Lower leg skin (tissue), 4 donors: ENCODE results near the gene PDE1A. TPM values are rescaled to one million over a fixed set of nuclear protein-coding genes. Genes with fewer than 3 reads are reported as not detected.

Source experiments
- DNase-seq, 2 donors: peaks; one replicate each; pipeline ENCODE4 v3.0.0-alpha.2; 2019; ENCODE audit warnings: low spot score in 2 of 2
- H3K4me3 ChIP-seq: fragments of 200-600 bp; sonication (generic); 2 replicates; pipeline ENCODE4 v1.5.1; 2017; ENCODE audit warnings: mild to moderate bottlenecking, low read depth; ENCODE audit not compliant: poor library complexity, severe bottlenecking
- POLR2A ChIP-seq, 2 donors: fragments of 450-650 bp; IDR thresholded peaks; one replicate each; pipeline ENCODE4 v1.6.1; 2016 to 2017; ENCODE audit warnings: antibody characterized with exemption in 2 of 2, mild to moderate bottlenecking in 1 of 2, moderate library complexity in 1 of 2
- WGBS, 2 donors: methylation state at CpG; one replicate each; pipeline ENCODE4 v1.1.5; 2018; 5-methylcytosine and 5-hydroxymethylcytosine counted together
- intact Hi-C: fragments of 100-400 bp; cut with DNase I; formaldehyde crosslinking; loops from one replicate; pipeline ENCODE4 v1.15.0; 2023; ENCODE audit warnings: low total_unique reads
- total RNA-seq, 4 donors: library from RNA; depleted of rRNA; stranded (reverse); fragments of >200 nt; gene quantifications; one replicate each; pipeline ENCODE4 v1.1.0, GENCODE V29; 2016
- TF ChIP-seq, protein P1 (sequence below), 3 donors: fragments of 450-650 bp; IDR thresholded peaks; one replicate each; pipeline ENCODE4 v1.5.1; 2016; ENCODE audit warnings: antibody characterized with exemption in 3 of 3, mild to moderate bottlenecking in 3 of 3, moderate library complexity in 2 of 3

Gene PDE1A
- total RNA-seq, 4 donors from 2014 or later: 0.11 to 4.3 (median 2.2) TPM

DNA sequence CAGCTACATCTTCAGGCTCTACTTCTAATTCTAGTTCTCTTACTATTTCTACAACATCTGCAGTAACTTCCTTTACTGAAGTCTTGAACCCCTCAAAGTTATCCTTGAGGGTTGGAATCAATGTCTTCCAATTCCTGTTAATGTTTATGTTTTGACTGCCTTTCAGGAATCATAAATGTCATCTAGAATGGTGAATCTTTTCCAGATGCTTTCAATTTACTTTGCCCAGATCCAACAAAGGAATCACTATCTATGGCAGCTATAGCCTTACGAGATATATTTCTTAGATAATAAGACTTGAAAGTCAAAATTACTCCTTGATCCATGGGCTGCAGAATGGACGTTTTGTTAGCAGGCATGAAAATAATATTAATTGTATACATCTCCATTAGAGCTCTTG lies 123.9 kb downstream of the PDE1A start:
- H3K4me3 ChIP-seq: no peak overlapping the region
- DNase-seq: no peak
- no peak for TF ChIP-seq POLR2A (IDR thresholded peaks at IDR 0.05)
- TF ChIP-seq, protein P1, sequence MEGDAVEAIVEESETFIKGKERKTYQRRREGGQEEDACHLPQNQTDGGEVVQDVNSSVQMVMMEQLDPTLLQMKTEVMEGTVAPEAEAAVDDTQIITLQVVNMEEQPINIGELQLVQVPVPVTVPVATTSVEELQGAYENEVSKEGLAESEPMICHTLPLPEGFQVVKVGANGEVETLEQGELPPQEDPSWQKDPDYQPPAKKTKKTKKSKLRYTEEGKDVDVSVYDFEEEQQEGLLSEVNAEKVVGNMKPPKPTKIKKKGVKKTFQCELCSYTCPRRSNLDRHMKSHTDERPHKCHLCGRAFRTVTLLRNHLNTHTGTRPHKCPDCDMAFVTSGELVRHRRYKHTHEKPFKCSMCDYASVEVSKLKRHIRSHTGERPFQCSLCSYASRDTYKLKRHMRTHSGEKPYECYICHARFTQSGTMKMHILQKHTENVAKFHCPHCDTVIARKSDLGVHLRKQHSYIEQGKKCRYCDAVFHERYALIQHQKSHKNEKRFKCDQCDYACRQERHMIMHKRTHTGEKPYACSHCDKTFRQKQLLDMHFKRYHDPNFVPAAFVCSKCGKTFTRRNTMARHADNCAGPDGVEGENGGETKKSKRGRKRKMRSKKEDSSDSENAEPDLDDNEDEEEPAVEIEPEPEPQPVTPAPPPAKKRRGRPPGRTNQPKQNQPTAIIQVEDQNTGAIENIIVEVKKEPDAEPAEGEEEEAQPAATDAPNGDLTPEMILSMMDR (IDR thresholded peaks at IDR 0.05): no peak
- WGBS, 2 donors: 62 to 73% methylated on average over 2 of the region's 2 CpGs
- intact Hi-C loops: no loop called here

DNA sequence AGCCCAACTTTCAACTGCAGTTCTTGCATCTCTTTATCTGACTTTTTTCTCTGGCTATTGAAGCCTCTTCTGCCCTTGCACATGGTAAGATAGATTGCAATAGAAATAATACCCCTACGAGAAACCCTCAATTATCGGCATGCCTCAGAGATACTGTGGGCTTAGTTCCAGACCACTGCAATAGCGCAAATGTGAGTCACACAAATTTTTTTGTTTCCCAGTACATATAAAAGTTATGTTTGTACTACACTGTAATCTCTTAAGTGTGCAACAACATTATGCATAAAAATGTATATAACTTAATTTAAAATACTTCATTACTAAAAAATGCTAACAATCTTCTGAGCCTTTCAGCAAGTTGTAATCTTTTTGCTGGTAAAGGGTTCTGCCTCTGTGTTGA lies 124.7 kb downstream of the PDE1A start:
- TF ChIP-seq, protein P1 (IDR thresholded peaks at IDR 0.05): no peak
- TF ChIP-seq POLR2A (IDR thresholded peaks at IDR 0.05): no peak
- intact Hi-C loops: no loop called here
- no peak for DNase-seq
- 55 to 74% methylated on average over 3 of the region's 3 CpGs for WGBS, 2 donors
- H3K4me3 ChIP-seq: no peak overlapping the region

DNA sequence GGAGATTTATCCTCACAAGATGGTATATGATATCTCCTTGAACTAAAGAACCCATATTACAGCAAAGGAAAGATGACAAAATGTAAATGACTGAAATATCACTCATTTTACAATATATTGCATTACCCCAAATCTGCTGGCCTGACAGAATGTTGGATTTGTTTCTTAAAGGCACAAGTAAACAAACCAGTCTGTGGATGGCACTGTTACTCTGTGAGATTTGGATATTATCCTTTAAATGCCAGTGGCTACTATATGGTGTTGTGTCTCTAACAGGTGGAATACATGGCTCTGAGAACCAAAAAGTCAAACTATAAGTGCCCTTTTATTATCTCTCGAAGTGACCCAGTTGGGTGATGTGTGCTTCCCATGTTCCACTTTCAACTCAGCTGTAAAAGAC lies 125.7 kb downstream of the PDE1A start:
- no peak overlapping the region for H3K4me3 ChIP-seq
- no peak for TF ChIP-seq POLR2A (IDR thresholded peaks at IDR 0.05)
- TF ChIP-seq, protein P1 (IDR thresholded peaks at IDR 0.05): no peak
- WGBS, 2 donors: 96 to 100% methylated on average over 1 of the region's 1 CpG
- intact Hi-C loops: no loop called here
- DNase-seq: no peak

DNA sequence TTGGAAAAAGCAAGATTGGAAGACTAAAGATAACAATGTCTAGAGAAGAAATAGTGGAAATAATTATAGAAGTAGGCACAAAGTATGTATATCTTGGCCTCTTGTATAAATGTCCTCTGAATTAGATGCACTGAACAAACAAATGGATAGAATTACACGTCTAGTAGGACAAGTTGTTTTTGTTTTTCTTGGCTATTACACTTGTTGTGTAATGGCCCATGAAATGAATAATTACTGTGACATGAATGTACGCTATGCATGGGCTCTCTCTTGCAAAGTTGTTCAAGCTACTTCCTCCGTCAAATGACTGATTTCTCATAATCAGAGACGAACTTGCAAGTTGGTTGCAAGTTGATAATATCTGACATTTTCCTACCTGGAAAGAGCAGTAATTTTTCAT lies 126.2 kb downstream of the PDE1A start:
- no peak for TF ChIP-seq POLR2A (IDR thresholded peaks at IDR 0.05)
- TF ChIP-seq, protein P1 (IDR thresholded peaks at IDR 0.05): no peak
- WGBS, 2 donors: 79 to 83% methylated on average over 4 of the region's 4 CpGs
- no peak overlapping the region for H3K4me3 ChIP-seq
- DNase-seq: no peak
- intact Hi-C loops: no loop called here

DNA sequence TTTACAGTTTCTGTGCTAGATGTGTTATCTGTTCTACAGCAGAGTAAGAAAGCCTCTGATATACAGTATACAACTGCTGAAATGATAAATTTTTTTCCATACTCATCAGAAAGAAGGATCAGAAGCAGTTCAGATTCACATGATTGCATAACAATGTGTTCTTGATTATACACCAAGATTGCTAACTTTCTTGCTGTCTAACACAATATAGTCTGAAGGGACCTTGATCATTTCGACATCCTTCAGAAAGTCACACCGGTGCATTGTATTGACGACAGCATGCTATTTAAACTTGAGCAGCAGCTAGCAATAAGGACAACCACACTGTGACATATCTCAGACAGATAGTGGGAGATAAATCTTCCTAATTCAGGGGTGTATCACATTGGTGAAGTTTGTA lies 127.2 kb downstream of the PDE1A start:
- no peak for DNase-seq
- 82 to 91% methylated on average over 3 of the region's 3 CpGs for WGBS, 2 donors
- H3K4me3 ChIP-seq: no peak overlapping the region
- intact Hi-C loops: no loop called here
- TF ChIP-seq POLR2A (IDR thresholded peaks at IDR 0.05): no peak
- TF ChIP-seq, protein P1 (IDR thresholded peaks at IDR 0.05): no peak

DNA sequence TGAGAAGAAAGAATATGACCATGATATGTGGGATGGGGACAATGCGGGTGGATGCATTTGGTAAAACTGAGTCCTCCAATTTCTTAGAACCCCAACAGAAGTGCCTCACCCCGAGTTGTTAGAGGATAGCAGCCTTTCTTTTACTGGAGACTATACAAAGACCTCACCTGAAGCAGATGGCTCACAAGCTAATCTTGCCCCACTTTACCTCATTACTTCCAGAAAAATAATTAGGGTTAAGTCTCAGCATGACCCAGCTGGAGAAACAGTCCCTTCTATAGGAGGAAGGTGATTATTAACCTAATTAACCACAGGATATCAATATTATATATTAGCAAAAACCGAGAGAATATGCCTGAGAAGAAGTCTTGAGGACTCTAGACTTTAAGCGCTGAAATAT lies 128.4 kb downstream of the PDE1A start:
- 85 to 86% methylated on average over 4 of the region's 4 CpGs for WGBS, 2 donors
- no peak for TF ChIP-seq POLR2A (IDR thresholded peaks at IDR 0.05)
- TF ChIP-seq, protein P1 (IDR thresholded peaks at IDR 0.05): no peak
- no peak overlapping the region for H3K4me3 ChIP-seq
- intact Hi-C loops: no loop called here
- no peak for DNase-seq
